ENCODE measurements around the gene TIAM1. TPM values are rescaled to one million over a fixed set of nuclear protein-coding genes. Genes with fewer than 3 reads are reported as not detected.
A peak's percentile ranks its signal among the peaks of the same experiment; 100 is the strongest.

TIAM1 gene
- total and polyA plus RNA-seq, 7 donors = 0.21 to 1.7 (median 0.75) TPM

- Histone ChIP-seq H3K36me3 (ENCODE audit: insufficient read depth in 1 of 2, low read depth in 1 of 2) (no peaks in the 10 kb centered on the region), H3K4me3 (no peak overlapping the region), H3K4me1 (no peaks in the 10 kb centered on the region), H3K27me3 (ENCODE audit: insufficient read depth in 3 of 3, low read length in 2 of 3) (no peaks in the 10 kb centered on the region), H3K9me3 (no peaks in the 10 kb centered on the region), H3K27ac (no peak overlapping the region)
- ATAC-seq (no peak), DNase-seq (no peak)
- no peak for TF ChIP-seq CTCF (IDR thresholded peaks at IDR 0.05)
- intact Hi-C loops (cut with DNase I) = no loop called here
- 88 to 89% (median 88%) methylated on average over 11 of the region's 11 CpGs for WGBS, 3 donors
These were observed 118.3 kb downstream of the TIAM1 start for GRCh38 chr21:31225713-31226112.

GRCh38 chr21:31222142-31222541, 121.9 kb downstream of the TIAM1 start:
- no peaks in the 10 kb centered on the region for H3K36me3 ChIP-seq (ENCODE audit: insufficient read depth in 1 of 2, low read depth in 1 of 2)
- intact Hi-C loops (cut with DNase I) = no loop called here
- no peaks in the 10 kb centered on the region for H3K9me3 ChIP-seq
- H3K27ac ChIP-seq = no peak overlapping the region
- TF ChIP-seq CTCF (IDR thresholded peaks at IDR 0.05) = no peak
- WGBS, 3 donors = 63 to 75% (median 64%) methylated on average over 6 of the region's 6 CpGs
- no peak for DNase-seq
- no peaks in the 10 kb centered on the region for H3K4me1 ChIP-seq
- H3K27me3 ChIP-seq (ENCODE audit: insufficient read depth in 3 of 3, low read length in 2 of 3) = no peaks in the 10 kb centered on the region
- no peak for ATAC-seq
- H3K4me3 ChIP-seq = no peak overlapping the region

GRCh38 chr21:31221043-31221442, 123.0 kb downstream of the TIAM1 start:
- no peaks in the 10 kb centered on the region for H3K27me3 ChIP-seq (ENCODE audit: insufficient read depth in 3 of 3, low read length in 2 of 3)
- no peak overlapping the region for H3K4me3 ChIP-seq
- ATAC-seq (no peak), DNase-seq (no peak)
- no peaks in the 10 kb centered on the region for H3K9me3 ChIP-seq
- no peaks in the 10 kb centered on the region for H3K36me3 ChIP-seq (ENCODE audit: insufficient read depth in 1 of 2, low read depth in 1 of 2)
- intact Hi-C loops (cut with DNase I) = no loop called here
- no peaks in the 10 kb centered on the region for H3K4me1 ChIP-seq
- no peak overlapping the region for H3K27ac ChIP-seq
- TF ChIP-seq CTCF (IDR thresholded peaks at IDR 0.05) = no peak
- 50 to 60% (median 59%) methylated on average over 5 of the region's 5 CpGs for WGBS, 3 donors

GRCh38 chr21:31220575-31220974, 123.5 kb downstream of the TIAM1 start:
- no peak overlapping the region for H3K4me3 ChIP-seq
- H3K27me3 ChIP-seq (ENCODE audit: insufficient read depth in 3 of 3, low read length in 2 of 3) = no peaks in the 10 kb centered on the region
- DNase-seq (no peak), ATAC-seq (peak in 1 of 4 donors; percentile 27)
- no peak overlapping the region for H3K27ac ChIP-seq
- intact Hi-C loops (cut with DNase I) = no loop called here
- WGBS, 3 donors = 26 to 55% (median 27%) methylated on average over 1 of the region's 1 CpG
- TF ChIP-seq CTCF (IDR thresholded peaks at IDR 0.05) = no peak
- no peaks in the 10 kb centered on the region for H3K9me3 ChIP-seq
- H3K36me3 ChIP-seq (ENCODE audit: insufficient read depth in 1 of 2, low read depth in 1 of 2) = no peaks in the 10 kb centered on the region
- H3K4me1 ChIP-seq = no peaks in the 10 kb centered on the region

GRCh38 chr21:31218830-31219608, 125.0 kb downstream of the TIAM1 start:
- Histone ChIP-seq H3K4me3 (no peak overlapping the region), H3K9me3 (no peaks in the 10 kb centered on the region), H3K4me1 (no peaks in the 10 kb centered on the region), H3K36me3 (ENCODE audit: insufficient read depth in 1 of 2, low read depth in 1 of 2) (no peaks in the 10 kb centered on the region), H3K27ac (no peak overlapping the region), H3K27me3 (ENCODE audit: insufficient read depth in 3 of 3, low read length in 2 of 3) (no peaks in the 10 kb centered on the region)
- intact Hi-C loops (cut with DNase I) = no loop called here
- TF ChIP-seq CTCF (IDR thresholded peaks at IDR 0.05) = no peak
- 13 to 25% (median 18%) methylated on average over 12 of the region's 12 CpGs for WGBS, 3 donors
- ATAC-seq (peak in 3 of 4 donors; percentile 42 to 48 (median 43)), DNase-seq (peak; percentile 55 to 76)

Data from psoas muscle (tissue), 8 donors.